Astrocyte of the cerebellum (primary cell): ENCODE measurements around the gene PRKCE.
A peak's percentile ranks its signal among the peaks of the same experiment; 100 is the strongest.

Experiments
- DNase-seq: peaks from one replicate; pipeline ENCODE4 v3.0.0-alpha.2; 2011; ENCODE audit warnings: low read depth
- H3K4me3 ChIP-seq: 2 replicates; pipeline ENCODE4 v1.5.1; 2011; ENCODE audit warnings: mild to moderate bottlenecking, low read depth, low read length, moderate library complexity
- in situ Hi-C: cut with HindIII; loops from 2 replicates; pipeline ENCODE4 v1.10.0; 2017; ENCODE audit warnings: low sequenced_read_pairs
- TF ChIP-seq, protein P1 (sequence below): IDR thresholded peaks from 2 replicates; pipeline ENCODE4 v1.5.1; 2012; ENCODE audit warnings: low read length, low read depth, moderate library complexity, mild to moderate bottlenecking; ENCODE audit errors: missing control alignments

The PRKCE gene

DNA sequence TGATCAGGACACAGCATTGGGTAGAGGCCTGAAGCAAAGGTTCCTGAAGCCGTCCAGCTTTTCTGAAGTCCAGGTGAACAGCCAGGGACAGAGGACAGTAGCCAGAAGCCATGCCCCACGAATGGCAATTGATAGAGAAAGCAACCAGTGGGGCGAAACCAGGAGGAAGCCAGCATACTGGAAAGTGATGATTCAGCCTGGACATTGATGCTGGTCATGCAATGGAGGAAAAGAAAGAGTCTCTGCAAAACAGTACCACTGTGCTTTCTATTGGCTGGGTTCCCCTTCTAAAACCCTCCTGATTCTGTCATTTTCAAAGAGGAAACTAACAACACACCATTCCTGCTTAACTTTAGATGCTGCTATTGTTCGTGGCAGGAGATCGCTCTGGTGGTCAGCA, 424.4 kb downstream of the PRKCE start:
- TF ChIP-seq, protein P1, sequence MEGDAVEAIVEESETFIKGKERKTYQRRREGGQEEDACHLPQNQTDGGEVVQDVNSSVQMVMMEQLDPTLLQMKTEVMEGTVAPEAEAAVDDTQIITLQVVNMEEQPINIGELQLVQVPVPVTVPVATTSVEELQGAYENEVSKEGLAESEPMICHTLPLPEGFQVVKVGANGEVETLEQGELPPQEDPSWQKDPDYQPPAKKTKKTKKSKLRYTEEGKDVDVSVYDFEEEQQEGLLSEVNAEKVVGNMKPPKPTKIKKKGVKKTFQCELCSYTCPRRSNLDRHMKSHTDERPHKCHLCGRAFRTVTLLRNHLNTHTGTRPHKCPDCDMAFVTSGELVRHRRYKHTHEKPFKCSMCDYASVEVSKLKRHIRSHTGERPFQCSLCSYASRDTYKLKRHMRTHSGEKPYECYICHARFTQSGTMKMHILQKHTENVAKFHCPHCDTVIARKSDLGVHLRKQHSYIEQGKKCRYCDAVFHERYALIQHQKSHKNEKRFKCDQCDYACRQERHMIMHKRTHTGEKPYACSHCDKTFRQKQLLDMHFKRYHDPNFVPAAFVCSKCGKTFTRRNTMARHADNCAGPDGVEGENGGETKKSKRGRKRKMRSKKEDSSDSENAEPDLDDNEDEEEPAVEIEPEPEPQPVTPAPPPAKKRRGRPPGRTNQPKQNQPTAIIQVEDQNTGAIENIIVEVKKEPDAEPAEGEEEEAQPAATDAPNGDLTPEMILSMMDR, result no peak
- no peak overlapping the region for H3K4me3 ChIP-seq
- DNase-seq, result no peak
- in situ Hi-C loops, result no loop called here

DNA sequence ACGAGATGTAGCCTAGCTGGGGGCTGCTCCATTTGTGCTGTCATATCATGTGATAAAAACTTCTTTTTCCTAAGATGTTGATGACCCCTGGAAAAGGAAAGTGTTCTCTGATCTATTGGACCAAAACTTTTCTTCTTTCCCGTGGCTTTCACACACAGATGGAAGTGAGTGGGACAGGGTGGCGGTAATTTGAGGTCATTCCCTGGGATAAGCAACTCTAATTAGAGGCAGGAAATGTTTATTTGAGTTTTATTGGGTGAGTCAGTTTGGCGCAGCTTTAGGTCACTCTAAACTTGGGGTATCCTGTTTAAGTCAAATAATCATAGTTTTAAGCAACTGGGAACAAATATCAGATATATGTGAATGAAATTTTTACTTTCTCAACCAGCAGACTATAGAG, 424.8 kb downstream of the PRKCE start:
- TF ChIP-seq, protein P1, result no peak
- no peak for DNase-seq
- in situ Hi-C loops, result no loop called here
- no peak overlapping the region for H3K4me3 ChIP-seq

DNA sequence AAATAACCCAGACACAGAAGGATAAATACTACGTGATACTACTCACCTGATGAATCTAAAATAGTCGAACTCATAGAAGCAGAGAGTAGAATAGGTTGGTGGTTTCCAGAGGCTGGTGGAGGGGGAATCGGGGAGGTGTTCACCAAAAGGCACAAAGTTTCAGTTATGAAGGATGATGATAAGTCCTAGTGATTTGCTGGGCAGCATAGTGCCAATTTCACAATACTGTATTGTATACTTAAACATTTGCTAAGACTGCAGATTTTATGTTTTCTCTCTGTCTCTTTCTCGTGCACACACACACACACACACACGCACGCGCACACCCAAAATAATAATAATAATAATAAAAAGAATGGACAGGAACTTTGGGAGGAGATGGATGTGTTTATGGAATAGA, 425.4 kb downstream of the PRKCE start:
- in situ Hi-C loops, result no loop called here
- TF ChIP-seq, protein P1, result no peak
- no peak for DNase-seq
- no peak overlapping the region for H3K4me3 ChIP-seq

DNA sequence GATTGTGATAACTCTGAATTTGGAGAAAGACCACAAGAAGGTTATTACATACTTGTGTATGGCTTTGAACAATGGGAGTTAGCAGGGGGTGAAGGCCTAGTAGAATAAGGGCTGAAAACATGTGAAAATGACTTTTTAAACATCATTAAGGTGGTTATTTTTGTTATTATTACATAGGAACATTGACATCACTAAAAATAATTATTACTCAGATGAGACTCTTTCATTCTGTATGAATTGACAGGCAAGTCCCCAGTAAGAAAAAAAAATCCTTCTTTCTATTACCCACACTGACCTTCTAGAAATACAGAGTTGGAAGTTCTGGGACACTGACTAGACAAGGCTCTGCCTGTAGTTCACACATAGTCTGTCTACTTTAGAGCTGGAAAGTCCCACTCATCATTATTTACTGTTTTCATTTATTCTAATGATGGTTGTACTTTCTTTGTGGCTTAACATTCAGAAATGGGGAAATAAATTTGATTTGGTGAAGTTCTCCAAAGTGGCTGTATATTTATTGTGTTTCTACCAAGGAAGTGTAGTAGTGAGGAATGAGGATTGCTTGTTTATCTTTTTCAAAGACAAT, 426.1 kb downstream of the PRKCE start:
- in situ Hi-C loops, result no loop called here
- TF ChIP-seq, protein P1, result no peak
- DNase-seq, result no peak
- no peak overlapping the region for H3K4me3 ChIP-seq

DNA sequence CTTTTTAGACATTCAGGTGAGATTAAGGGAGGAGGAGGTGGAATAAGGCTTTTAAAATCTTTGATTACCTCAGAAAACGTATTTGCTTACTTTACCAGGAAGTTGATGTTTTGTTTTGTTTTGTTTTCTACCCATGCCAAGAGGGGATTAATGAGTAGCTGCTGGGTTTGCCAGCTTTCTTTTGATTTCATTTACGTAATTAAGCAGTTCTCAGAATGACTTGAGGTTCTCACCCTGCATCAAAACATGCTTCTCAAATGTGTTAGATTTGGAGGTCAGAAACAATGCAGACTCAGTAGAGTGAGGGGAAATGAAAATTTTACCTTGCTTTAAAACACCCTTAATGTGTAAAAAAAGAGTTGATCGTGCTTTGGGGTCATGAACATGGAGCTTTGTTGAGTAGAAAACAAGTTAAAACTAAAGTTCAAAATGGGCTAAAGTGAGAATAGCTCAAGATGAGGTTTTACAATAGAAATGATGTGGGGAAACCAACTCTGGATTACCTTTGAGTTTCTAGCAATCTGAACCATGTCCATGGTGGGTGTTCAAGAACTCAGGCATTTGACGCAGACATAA, 428.6 kb downstream of the PRKCE start:
- no peak overlapping the region for H3K4me3 ChIP-seq
- DNase-seq, result no peak
- in situ Hi-C loops, result no loop called here
- TF ChIP-seq, protein P1, result no peak

DNA sequence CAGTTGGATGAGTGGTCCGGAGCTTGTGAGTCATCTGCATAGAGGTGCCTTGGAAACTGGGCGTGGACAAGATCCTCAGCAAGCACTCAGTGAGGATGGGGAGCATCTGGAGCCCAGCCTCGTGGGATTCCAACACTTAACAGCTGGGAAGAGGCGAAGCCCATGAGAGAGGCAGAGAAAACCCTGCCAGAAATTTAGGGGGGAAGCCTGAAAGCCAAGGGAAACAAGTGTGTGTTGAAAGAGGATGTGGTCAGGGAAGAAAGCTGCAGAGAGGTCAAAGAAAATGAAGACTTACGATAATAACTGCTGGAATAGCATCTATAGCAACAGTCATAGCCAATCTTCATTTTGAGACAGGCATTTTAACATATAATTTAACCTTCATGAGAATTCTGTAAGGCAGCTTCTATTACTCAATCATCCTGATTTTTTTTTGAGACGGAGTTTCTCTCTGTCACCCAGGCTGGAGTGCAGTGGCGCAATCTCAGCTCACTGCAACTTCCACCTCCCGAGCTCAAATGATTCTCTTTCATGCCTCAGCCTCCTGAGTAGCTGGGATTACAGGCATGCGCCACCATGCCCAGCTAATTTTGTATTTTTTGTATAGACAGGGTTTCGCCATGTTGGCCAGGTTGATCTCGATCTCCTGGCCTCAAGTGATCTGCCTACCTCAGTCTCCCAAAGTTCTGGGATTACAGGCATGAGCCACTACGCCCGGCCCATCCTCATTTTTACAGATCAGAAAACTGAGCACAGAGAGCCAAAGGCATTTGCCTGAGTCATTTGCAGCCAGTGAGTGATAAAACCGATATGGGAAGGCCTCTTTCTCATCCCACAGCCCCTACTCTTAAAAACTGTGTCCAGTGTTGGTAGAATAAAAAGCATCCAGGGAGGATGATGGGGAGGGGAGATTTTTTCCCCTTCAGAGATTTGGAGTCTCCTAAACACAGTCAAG, 431.3 kb downstream of the PRKCE start:
- H3K4me3 ChIP-seq, result no peak overlapping the region
- TF ChIP-seq, protein P1, result no peak
- DNase-seq, result peak; percentile 67
- in situ Hi-C loops, result no loop called here
